Dermis microvascular lymphatic vessel endothelial cell (primary cell): Measurements from ENCODE around the gene RASGRP1. TPM values are rescaled to one million over a fixed set of nuclear protein-coding genes. Genes with fewer than 3 reads are reported as not detected.
A peak's percentile ranks its signal among the peaks of the same experiment; 100 is the strongest.

ENCODE experiments used
- DNase-seq, 2 donors: peaks; one replicate each; pipeline versions ENCODE4 v3.0.0 to v3.0.0-alpha.2; 2010; ENCODE audit warnings: low read depth in 2 of 2
- total RNA-seq: library from RNA; depleted of rRNA; stranded (reverse); fragments of >200 nt; gene quantifications from 2 replicates; pipeline ENCODE4 v1.2.1, GENCODE V29; 2014

The RASGRP1 gene
- total RNA-seq, 1 donor from 2014 or later = 0.26 TPM

- DNase-seq = no peak
Measured at GRCh38 chr15:38508647-38509046, 56.0 kb downstream of the RASGRP1 start.

GRCh38 chr15:38507570-38507969 is 57.0 kb downstream of the RASGRP1 start:
- DNase-seq = no peak

GRCh38 chr15:38506997-38507396 is 57.6 kb downstream of the RASGRP1 start:
- DNase-seq = no peak

- no peak for DNase-seq
Measured at GRCh38 chr15:38504680-38505467, 59.7 kb downstream of the RASGRP1 start.

- no peak for DNase-seq
Measured at GRCh38 chr15:38503496-38503895, 61.1 kb downstream of the RASGRP1 start.

GRCh38 chr15:38499651-38500050 is 65.0 kb downstream of the RASGRP1 start:
- DNase-seq = no peak

GRCh38 chr15:38496151-38496550 is 68.5 kb downstream of the RASGRP1 start:
- no peak for DNase-seq

- peak in 1 of 2 donors; percentile 32 for DNase-seq
Measured at GRCh38 chr15:38490242-38490922, 74.2 kb downstream of the RASGRP1 start.

GRCh38 chr15:38487378-38487777 is 77.2 kb downstream of the RASGRP1 start:
- DNase-seq = no peak

GRCh38 chr15:38486936-38487335 is 77.7 kb downstream of the RASGRP1 start:
- peak in 1 of 2 donors; percentile 19 for DNase-seq

- no peak for DNase-seq
Measured at GRCh38 chr15:38482572-38482971, 82.0 kb downstream of the RASGRP1 start.

GRCh38 chr15:38481761-38482160 is 82.9 kb downstream of the RASGRP1 start:
- no peak for DNase-seq

GRCh38 chr15:38481113-38481512 is 83.5 kb downstream of the RASGRP1 start:
- DNase-seq = no peak

- peak in 1 of 2 donors; percentile 29 for DNase-seq
Measured at GRCh38 chr15:38479756-38480155, 84.9 kb downstream of the RASGRP1 start.

- DNase-seq = no peak
Measured at GRCh38 chr15:38479266-38479665, 85.3 kb downstream of the RASGRP1 start.

GRCh38 chr15:38477637-38478036 is 87.0 kb downstream of the RASGRP1 start:
- no peak for DNase-seq

- no peak for DNase-seq
Measured at GRCh38 chr15:38476120-38476519, 88.5 kb downstream of the RASGRP1 start.

GRCh38 chr15:38475361-38475760 is 89.3 kb downstream of the RASGRP1 start:
- DNase-seq = no peak

GRCh38 chr15:38474155-38474757 is 90.4 kb downstream of the RASGRP1 start:
- DNase-seq = peak; percentile 61 to 79

GRCh38 chr15:38471974-38472373 is 92.6 kb downstream of the RASGRP1 start:
- no peak for DNase-seq

GRCh38 chr15:38470816-38471215 is 93.8 kb downstream of the RASGRP1 start:
- no peak for DNase-seq

- DNase-seq = no peak
Measured at GRCh38 chr15:38464675-38465074, 99.9 kb downstream of the RASGRP1 start.

- no peak for DNase-seq
Measured at GRCh38 chr15:38463893-38464292, 100.7 kb downstream of the RASGRP1 start.
